Astrocyte of the cerebellum (primary cell): ENCODE measurements around the gene CTNNA2.

Experiments
- DNase-seq: peaks from one replicate; pipeline ENCODE4 v3.0.0-alpha.2; 2011; ENCODE audit warnings: low read depth
- H3K4me3 ChIP-seq: 2 replicates; pipeline ENCODE4 v1.5.1; 2011; ENCODE audit warnings: mild to moderate bottlenecking, low read depth, low read length, moderate library complexity
- in situ Hi-C: cut with HindIII; loops from 2 replicates; pipeline ENCODE4 v1.10.0; 2017; ENCODE audit warnings: low sequenced_read_pairs
- TF ChIP-seq, protein P1 (sequence below): IDR thresholded peaks from 2 replicates; pipeline ENCODE4 v1.5.1; 2012; ENCODE audit warnings: low read length, low read depth, moderate library complexity, mild to moderate bottlenecking; ENCODE audit errors: missing control alignments

Gene CTNNA2

GRCh38 chr2:80128080-80128479, 615.2 kb downstream of the CTNNA2 start:
- no peak overlapping the region for H3K4me3 ChIP-seq
- TF ChIP-seq, protein P1, sequence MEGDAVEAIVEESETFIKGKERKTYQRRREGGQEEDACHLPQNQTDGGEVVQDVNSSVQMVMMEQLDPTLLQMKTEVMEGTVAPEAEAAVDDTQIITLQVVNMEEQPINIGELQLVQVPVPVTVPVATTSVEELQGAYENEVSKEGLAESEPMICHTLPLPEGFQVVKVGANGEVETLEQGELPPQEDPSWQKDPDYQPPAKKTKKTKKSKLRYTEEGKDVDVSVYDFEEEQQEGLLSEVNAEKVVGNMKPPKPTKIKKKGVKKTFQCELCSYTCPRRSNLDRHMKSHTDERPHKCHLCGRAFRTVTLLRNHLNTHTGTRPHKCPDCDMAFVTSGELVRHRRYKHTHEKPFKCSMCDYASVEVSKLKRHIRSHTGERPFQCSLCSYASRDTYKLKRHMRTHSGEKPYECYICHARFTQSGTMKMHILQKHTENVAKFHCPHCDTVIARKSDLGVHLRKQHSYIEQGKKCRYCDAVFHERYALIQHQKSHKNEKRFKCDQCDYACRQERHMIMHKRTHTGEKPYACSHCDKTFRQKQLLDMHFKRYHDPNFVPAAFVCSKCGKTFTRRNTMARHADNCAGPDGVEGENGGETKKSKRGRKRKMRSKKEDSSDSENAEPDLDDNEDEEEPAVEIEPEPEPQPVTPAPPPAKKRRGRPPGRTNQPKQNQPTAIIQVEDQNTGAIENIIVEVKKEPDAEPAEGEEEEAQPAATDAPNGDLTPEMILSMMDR: no peak
- in situ Hi-C loops: no loop called here
- DNase-seq: no peak

GRCh38 chr2:80132281-80132680, 619.4 kb downstream of the CTNNA2 start:
- TF ChIP-seq, protein P1: no peak
- no peak overlapping the region for H3K4me3 ChIP-seq
- in situ Hi-C loops: no loop called here
- DNase-seq: no peak

DNA sequence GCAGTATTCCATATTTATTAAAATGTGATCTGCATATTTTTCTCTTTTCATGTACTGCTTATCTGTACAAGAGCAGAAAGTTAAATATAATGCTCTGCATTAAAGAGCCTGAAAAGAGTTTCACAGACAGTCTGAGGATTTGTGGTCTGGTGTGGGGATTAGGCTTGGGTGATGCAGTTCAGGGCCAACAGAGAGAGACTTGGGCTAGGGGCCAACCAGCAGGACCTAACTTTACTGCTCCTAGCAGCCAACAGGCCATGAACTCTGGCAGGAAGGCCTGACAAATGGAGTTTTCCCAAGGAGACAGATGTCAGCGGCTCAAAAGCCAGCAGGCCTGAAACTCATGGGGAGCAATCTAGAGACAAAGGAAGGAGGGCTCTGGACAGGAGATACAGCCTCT, 622.1 kb downstream of the CTNNA2 start:
- TF ChIP-seq, protein P1: no peak
- H3K4me3 ChIP-seq: no peak overlapping the region
- in situ Hi-C loops: no loop called here
- no peak for DNase-seq

GRCh38 chr2:80136338-80136737, 623.5 kb downstream of the CTNNA2 start:
- in situ Hi-C loops: no loop called here
- DNase-seq: no peak
- TF ChIP-seq, protein P1: no peak
- no peak overlapping the region for H3K4me3 ChIP-seq

GRCh38 chr2:80139001-80139400, 626.1 kb downstream of the CTNNA2 start:
- no peak for DNase-seq
- no peak overlapping the region for H3K4me3 ChIP-seq
- in situ Hi-C loops: no loop called here
- TF ChIP-seq, protein P1: no peak

DNA sequence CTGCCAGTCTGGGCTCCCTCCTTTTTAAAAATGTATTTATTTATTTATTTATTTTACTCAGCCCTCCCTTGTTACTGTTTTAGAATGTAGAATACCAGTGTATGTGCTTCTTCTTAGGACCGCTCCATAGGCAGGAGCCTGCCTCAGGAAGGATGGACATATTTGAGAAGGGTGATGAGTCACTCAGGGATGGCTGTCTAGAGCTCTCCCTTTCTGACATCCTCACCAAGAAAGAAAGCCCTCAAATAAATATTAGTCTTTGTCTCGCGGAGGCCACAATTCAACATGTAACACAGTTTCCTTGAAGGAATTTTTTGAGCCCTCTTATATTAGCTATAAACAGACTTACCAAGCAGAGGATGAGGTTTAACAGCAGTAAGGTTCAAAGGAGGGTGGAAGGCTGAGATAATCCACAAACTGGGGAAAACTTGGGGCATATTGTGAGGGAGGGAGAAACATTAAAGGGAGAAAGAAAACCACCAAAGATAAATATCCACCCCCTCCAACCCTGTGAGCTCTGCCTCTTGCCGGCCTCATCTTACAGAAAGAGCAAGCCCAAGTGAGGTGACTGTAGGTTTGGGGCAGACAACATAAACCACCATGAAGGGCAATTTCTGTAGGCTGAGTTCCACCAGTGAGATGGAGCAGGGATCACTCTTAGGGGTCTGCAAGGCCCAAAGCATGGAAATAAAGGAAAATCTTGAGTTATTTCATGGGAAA, 628.3 kb downstream of the CTNNA2 start:
- H3K4me3 ChIP-seq: no peak overlapping the region
- TF ChIP-seq, protein P1: no peak
- DNase-seq: no peak
- in situ Hi-C loops: no loop called here
